Stimulated activated CD8-positive, alpha-beta memory T cell treated with anti-CD3 and anti-CD28 coated beads, Interleukin-7, amount 100 ng/mL, for 1 hour (primary cell): Measurements from ENCODE around the gene CUL4B.
"Not testable (repeated sequence)": the region's sequence is repeated elsewhere in the genome, so short reads cannot be mapped to it uniquely, and the experiment has no call there.

ENCODE experiments used
- DNase-seq, 2 donors: peaks; one replicate each; pipeline ENCODE4 v3.0.0-alpha.2; 2020; ENCODE audit warnings: low read depth in 2 of 2

Gene CUL4B

DNA sequence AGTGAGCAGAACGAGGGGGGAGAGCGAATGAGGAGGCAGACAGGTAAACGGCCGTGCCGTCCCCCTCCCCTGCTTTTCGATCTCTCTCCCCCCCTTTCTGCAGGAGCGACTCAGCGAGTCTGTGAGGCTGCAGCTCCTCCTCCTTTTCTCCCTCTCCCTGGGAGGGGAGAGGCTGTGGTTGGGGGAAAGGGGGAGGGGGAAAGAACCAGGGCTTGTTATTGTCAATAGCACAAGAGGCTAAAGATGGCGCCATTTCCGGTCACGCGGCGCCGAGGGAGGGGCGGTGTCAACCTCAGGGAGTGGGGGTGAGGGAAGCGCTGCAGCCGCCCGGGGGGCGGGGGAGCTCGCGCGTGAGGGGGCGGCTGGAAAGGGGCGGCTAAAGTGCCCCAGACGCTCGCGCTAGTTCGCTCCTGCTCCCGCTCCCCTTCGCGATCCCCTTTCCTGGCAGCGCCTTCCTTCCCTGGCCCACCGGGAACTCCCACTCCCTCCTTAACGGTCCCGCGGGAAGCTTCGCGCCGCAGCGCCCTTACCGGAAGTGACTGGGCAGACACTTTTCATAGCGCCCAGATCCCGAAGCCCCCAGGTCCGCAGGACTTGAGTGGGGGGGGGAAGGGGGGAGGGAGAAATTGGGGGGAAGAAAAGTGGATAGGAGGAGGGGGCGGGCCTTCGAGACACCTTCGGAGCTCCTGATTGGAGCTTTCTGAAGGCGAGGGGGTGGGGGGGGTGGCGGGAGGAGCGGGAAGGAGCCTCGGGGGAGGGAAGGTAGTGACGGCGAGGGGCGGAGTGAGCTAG is at the start of gene CUL4B:
TSS of gene CUL4B (minus strand) at position 121 of the 792 bp plus-strand sequence. CDS start 324 bp downstream, outside the sequence.
- peak; percentile 76 to 80 for DNase-seq

DNA sequence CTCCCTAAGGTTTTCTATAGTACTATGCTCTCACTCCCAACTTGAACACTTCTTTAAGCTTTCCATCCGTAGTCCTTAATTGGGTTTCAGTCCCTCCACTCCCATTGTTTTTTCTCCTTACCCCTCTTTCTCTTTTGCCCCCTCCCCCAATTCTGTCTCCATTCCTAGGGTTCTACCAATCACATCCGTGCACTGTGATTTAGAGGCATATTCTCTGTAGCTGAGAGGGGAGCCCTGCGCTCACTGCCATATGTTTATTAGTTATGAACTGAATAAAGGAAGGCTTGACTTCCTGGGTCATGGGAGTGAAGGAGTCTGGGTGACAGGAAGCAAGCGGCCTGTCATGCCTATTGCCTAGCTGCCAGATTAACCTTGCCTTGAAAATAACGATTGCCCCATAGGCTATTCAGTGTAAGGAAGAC is 43.6 kb upstream of the CUL4B start:
- no peak for DNase-seq

DNA sequence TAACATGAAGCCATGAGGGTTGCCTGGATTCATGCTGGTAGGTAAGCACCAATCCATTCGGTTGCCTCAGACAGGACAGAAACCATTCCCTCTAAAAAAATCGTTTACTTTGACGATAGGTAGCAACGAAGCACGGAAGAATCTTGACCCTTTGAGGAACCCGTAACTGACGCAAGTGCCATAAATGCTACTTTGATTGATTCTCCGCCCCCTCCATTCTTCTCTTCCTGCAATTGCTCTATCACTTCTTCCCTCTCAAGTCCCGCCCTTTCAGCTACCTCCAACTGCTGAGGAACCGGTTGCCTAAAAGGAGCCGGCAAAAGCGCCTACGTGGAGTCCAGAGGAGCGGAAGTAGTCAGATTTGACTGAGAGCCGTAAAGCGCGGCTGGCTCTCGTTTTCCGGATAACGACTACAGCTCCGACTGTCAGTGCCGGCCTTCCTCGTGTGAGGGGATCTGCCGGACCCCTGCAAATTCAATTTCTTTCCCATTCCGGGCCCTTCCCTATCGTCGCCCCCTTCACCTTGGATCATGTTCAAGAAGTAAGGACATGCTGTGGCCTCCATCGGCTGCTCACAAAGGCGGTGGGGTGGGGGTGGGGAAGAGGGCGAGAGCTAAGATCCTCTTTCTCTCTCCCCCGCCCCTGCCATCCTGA is 43.1 kb upstream of the CUL4B start, which contains the start of gene MCTS1:
TSS of gene MCTS1 (plus strand) at position 395 of the 654 bp plus-strand sequence. CDS start at position 531, 136 bp downstream.
- peak; percentile 29 to 52 for DNase-seq

DNA sequence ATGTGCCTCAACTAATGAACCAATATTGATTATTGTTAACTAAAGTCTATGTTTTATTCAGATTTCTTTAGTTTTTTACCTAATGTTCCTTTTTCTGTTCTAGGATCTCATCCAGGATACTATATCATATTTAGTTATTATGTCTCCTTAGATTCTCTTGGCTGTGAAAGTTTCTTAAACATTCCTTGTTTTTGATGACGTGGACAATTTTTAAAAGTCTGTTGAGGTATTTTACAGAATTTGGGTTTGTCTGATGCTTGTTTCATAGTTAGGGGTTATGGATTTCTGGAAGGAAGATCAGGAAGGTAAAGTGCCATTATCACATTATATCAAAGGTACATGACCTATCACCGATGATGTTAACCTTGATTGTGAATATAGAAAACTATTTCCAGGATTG is 24.9 kb upstream of the CUL4B start:
- DNase-seq = no peak

DNA sequence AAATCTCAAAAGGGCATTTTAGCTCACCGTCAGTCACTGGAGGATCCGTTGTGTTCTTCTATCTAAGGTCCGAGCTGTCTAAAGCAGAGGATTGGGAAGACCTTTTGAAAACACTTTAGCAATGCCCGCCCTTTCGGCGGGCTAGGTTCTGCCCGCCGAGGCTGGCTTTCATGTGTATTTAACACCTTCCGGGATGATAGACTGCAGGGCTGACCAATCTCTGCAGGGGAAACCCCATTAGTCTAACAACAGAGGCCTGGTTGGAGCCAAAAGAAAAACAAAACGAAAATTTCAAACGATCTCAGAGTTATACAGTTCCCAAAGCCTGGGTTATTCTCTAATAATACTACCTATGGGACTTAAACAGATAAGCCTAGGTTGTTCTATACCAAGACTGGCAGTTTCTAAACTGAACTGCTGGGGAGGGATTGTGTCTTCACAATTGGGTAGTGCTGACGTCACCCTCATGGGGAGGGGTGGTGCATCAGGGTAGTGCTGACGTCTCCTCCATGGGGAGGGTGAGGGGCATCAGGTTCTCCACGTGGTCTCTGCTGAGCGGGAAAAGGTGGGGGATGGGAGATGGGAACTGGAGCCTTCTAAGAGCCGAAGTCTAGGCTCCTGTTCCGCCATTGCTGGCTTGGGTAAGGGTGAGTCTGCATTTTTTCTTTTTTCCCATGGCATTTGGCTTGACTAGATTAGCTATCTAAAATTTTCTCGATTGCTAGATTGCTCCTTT is 14.8 kb upstream of the CUL4B start:
- DNase-seq = no peak

DNA sequence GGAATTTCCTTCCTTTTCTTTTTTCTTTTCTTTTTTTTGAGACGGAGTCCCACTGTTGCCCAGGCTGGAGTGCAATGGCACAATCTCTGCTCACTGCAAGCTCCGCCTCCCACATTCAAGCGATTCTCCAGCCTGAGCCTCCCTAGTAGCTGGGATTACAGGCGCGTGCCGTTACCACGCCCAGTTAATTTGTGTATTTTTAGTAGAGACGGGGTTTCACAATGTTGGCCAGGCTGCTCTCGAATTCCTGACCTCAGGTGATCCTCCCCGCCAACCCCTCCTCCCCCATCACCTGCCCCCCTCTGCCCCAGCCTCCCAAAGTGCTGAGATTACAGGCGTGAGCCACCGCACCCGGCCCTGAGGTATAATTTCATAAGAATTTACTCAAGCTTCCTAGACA is 13.0 kb upstream of the CUL4B start:
- not testable (repeated sequence) for DNase-seq

DNA sequence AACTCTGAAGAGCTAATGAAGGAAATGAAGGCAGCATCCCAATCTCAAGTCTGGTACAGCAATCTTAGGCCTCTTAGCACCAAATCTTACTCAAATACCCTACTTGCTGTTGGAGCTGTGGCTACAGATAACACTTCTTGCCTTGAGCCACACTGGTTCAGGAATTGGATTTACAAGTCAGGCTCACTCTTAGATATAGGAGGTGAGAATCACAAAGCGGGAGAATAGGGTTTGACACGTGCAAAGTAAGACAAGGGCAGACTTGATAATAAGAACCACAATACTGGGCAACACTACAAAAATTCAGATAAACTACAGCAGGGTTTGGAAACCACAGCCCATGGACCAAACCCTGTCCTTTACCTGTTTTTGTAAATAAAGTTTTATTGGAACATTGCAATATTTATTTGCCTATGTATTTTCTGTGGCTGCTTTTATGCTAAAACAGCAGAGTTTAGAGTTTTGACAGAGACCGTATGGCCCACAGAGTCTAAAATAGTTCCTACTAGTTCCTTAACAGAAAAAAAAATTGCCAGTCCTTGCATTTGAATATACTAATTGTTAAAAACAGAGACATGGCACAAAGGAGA is 9.3 kb upstream of the CUL4B start:
- no peak for DNase-seq

DNA sequence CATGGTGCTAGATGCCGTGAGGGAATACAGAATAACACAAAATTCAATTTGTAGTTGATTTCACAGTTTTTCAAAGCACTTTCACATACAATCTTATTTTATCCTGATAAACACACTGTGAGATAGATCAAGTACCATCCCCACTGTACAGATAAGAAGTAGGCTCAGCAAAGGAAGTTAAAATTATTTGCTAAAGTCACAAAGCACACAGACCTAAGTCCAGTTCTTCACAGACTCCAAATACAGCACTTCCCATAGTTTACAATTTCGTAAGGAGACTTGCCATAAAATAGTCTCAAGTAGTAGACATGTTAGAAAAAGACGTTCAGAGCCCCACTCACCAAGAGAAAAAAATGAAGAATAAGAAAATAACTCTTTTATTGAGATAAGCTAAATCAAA is 7.8 kb upstream of the CUL4B start:
- no peak for DNase-seq

DNA sequence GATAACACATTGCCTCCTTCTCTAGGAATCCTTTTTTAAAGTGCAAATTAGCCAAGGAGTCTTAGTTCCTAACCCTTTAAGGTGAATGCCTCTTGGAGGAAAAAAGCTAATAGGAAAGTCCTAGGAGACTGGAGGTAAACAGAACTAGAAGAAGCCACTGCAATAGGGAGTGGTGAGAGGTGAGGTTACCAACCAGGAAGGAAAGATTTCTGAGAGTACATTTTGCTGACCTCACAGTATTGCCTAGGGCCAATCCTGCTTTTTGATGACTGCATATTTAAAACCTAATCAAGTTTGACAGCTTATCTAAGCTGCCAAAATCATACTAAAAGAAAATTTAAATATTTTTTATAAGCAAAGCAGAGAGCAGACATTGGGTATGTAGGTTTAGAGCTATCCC is 7.3 kb upstream of the CUL4B start:
- DNase-seq = no peak

DNA sequence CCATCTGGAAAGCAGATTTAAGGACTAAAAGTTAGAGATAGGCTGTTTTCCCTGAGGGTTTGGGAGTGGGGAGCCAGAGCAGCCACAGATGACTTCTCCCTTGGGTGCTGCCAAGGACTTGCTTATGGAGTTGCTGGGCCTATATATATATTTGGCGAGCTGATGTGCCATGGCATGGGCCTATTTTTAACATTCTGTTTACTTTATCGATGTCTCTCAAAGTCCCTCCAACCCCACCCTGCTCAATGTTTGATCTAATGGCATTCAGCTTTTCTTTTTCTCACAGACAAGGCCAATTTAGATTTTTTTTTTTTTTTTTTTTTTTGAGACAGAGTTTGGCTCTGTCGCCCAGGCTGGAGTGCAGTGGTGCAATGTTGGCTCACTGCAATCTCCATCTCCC is 6.1 kb upstream of the CUL4B start:
- no peak for DNase-seq

DNA sequence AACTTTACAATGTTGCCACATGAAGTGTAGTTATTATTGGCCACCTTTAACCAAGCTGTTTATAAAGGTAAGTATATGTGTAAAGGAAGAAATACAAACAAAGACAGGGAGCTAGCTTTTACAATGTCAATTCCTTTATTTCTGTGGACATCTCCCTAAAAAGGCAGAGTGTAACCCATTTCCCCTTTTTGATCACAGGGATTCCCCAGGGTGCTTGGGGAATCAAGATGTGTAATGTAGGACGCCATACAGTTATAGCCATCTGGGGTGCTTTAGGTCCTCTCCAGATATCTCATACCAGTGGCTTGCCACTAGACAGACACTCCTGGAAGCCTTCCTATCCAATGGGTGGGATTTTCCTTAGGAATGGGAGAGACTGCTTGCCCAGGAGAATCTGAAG is 4.2 kb upstream of the CUL4B start:
- DNase-seq = no peak

DNA sequence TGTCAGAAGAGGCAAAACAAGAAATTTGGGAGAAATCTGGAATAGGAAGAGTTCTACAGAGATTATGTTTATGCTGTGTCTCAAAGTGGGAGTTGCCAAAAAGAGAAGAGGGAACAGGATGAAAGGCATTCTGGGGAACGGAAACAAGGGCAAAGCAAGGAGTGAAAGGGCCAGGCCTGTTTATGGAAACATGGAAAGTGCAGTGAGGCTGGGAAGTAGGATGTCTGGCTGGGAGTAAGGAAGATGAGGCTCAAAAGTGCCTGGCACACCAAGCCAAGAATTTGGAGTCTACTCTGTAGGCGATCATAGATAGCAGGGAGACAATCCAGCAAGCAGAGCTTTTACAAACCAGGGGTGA is 1.8 kb upstream of the CUL4B start:
- DNase-seq = no peak

DNA sequence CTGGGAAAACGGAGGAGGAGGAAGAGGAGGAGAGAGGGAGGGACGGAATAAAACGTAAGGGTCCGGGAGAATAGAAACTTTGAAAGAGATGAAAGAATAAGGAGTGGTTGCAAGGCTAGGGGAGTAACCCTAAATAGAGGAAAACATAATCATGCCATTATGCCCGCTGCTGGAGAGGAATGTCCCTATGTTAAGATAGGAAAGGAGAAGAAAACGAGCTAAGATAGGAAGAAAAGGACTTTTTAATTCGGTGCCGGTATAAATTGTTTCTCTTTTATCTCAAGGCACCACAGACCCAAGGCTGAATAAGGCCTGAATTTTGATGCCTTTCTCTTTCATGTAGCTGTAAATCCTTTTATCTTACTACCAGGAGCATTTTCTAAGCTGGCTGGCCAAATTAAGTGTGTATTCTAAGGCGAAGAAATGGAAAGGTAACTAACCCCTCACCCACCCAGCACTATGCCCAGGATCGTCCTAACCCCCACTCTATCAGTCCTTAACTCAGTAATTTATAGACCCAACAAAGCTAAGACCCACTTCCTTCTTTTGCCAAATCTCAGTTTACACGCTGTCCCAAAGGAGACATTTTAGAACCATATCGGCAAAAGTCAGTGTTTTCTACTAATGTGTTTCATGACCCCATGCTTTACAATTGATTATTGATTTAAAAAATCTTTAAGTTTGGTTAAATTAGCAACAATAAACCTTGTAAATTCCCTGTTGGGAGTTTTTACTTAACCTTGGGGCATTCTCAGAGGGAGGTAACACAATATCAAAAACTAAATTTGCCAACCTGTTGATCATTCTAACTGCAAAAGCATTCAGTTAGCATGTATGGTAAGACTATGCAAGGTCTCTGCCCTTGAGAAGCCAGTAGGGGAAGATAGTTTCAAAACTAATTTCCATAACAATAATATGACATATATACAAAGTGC is 1.1 kb upstream of the CUL4B start:
- DNase-seq = no peak

DNA sequence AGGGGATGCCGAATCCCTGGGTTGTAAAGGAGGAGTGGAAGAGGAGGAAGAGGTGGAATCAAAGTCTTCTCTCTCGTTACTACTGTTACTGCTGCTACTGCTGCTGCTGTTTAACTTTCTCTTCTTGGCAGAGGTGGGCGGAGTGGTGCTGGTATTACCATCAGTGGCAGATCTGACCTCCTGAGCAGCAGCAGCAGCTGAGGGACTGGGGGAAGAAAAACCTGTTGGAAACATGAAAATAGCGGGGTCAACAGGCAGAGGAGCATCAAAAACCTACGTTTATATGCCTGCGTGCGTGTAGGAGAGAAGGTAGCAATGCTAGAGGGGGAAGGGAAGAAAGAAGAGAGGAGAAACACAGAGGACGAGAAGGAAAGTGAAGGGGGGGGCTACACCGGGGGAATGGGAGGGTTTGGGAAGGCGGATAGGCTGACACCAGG is 339 bp downstream of the CUL4B start:
- DNase-seq = no peak

DNA sequence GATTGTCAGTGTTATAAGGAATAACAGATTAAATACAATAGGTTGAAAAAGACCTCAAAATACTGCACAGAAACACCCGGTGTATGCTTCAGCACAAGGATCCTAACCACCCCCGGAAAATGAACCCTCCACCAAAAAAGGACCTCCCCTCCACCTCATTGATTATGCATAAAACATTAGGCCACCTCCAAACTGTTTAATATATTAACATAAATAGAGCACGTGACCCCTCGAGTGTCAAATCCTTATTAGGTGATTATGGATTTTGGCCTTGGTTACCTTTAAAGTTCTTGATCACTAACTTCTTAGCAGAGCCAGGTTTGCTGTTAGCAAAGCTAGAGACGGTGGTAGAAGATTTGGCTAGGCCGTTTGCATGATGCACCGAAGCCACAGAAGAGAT is 958 bp downstream of the CUL4B start:
- no peak for DNase-seq

DNA sequence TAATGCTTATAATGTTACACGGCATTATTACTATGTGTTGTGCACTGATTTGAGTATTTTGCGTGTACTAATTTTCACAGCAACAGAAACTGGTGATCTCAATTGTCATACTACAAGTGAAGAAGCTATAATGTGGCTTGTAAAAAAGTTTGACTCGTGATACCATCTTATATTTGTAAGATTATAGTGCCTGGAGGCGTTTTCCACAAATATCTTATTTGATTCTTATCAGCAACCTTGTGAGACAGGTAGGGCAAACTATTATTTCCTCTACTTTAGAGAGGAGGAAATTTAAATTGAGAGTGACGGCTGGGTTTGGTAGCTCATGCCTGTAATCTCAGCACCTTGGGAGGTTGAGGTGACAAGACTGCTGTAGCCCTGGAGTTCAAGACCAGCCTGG is 4.5 kb downstream of the CUL4B start:
- DNase-seq = no peak

DNA sequence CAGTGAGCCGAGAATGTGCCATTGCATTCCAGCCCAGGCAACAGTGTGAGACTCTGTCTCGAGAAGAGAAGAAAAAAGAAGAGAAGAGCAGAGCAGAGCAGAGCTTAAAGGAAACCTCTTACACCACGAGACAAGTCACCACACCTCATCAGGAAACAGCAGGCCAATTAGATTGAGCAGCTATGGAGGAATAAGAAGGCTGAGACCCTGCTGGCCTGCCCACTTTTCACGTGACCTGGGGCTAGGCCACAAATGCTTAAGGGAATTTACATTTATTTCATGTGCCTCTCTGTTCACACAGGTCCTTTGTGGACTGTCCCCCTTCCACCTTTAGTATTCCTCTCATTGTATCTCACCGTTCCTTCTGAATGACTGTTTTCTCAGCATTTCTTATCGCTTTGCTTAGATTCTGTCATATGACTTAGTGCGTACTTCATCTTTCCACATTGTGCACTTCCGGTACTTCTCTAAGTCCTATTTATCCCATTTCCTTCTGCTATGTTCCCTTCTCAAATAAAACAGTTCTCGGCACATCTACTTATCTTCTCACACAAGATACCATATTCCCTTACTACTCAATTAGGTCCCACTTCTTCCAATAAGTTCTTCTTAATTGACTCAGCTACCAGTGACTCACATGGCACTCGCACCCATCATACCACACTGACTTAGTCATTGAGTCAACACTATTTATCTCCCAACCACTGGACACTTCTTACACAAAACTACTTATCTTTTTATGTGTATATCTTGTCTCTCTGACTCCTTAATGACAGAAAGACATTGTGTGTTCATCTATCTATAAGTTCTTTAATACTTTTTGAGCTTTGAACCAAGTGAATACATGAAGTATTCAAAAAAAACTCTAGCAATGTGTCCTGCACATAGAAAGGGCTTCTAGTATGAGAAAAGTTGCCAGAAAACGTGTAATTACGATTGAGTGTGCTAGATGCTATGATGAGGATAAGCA is 11.0 kb downstream of the CUL4B start:
- DNase-seq = no peak

DNA sequence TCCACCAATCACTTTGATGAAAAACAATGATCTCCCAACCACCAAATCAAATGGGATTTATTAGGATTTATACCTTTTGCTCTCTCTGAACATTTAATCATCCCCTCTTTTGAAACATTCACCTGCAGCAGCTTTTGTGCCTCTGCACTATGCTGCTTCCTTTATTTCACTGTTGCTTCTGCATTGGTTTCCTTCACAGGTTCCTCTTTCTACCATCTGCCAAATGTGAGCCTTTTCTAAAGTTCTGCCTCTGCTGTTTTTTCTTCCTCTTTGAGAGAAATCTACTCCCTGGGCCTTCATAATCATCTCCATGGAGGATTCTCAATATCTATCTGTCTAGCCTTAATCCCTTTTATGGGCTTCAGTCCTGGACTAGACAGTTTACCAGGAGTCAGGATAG is 24.7 kb downstream of the CUL4B start:
- DNase-seq = no peak

DNA sequence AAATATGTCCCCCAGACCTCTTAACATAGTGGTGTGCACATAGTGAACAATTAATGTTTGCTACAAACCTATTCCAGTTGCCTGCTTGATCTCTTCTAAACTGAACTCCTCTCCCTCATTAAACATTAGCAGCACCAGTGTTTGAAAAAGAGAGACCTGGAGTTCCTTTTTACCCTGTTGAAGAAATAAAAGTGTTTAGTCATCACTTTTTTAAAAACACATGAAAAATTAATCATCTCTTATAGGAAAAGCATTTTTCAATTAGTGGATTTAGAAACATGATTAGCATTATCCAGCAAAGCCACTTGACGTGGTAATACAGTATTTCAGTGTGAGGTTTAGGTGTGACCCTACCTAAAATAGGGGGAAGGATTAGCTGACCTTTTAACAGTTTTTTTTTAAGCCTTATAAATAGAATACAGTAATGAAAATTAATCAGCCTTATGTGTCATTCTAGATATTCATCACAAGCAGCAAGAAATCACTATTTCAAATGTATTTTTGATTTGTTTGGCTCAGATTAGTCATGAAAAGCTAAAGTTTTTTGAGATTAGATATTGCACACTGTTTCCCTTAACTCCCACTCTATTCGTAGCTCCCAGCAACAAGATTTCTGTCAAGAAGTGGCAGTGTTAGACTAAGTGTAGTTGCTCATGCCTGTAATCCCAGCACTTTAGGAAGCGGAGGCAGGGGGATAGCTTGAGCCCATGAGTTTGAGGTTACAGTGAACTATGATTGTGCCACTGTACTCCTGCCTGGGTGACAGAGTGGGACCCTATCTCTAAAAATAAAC is 26.2 kb downstream of the CUL4B start:
- DNase-seq = no peak
